Measurements from ENCODE around the gene AKIRIN2.

DNA sequence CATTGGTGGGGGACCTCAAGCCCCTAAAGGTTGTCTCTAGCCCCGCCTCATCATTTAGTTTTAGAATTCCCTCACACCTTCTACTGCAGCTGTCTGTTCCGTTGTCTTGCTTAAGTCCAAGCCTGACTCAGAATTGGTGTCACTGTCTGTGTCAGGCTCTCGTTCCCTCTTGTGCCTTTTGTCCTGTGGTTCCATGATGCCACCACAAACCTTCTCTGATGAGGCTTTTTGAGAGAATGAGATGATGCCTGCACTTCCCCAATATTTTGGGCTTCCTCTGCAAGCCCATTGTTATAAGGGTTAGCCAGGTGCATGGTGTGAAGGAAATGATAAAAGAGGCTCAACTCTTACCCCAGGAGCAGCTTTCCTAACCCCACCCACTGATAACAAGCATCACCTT is 8.1 kb upstream of the AKIRIN2 start:
- TF ChIP-seq, protein P1, sequence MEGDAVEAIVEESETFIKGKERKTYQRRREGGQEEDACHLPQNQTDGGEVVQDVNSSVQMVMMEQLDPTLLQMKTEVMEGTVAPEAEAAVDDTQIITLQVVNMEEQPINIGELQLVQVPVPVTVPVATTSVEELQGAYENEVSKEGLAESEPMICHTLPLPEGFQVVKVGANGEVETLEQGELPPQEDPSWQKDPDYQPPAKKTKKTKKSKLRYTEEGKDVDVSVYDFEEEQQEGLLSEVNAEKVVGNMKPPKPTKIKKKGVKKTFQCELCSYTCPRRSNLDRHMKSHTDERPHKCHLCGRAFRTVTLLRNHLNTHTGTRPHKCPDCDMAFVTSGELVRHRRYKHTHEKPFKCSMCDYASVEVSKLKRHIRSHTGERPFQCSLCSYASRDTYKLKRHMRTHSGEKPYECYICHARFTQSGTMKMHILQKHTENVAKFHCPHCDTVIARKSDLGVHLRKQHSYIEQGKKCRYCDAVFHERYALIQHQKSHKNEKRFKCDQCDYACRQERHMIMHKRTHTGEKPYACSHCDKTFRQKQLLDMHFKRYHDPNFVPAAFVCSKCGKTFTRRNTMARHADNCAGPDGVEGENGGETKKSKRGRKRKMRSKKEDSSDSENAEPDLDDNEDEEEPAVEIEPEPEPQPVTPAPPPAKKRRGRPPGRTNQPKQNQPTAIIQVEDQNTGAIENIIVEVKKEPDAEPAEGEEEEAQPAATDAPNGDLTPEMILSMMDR (IDR thresholded peaks at IDR 0.05), result no peak
- TF ChIP-seq POLR2A (IDR thresholded peaks at IDR 0.05), result no peak
